KBM-7 (cell line): Measurements from ENCODE around the gene ZNF566.

Experiments
- DNase-seq: peaks from one replicate; pipeline ENCODE4 v3.0.0-alpha.2; 2015
- in situ Hi-C: fragments of 300-500 bp; cut with MboI; formaldehyde crosslinking; loops from 2 replicates; pipeline ENCODE4 v1.14.3; 2020; ENCODE audit warnings: low sequenced_read_pairs, low pct_unique_long_range_greater_than_20kb, mixed read lengths

Gene ZNF566

GRCh38 chr19:36456831-36457230 lies 32.5 kb downstream of the ZNF566 start:
- in situ Hi-C loops, result no loop called here
- DNase-seq, result no peak

- in situ Hi-C loops, result no loop called here
- no peak for DNase-seq
Measured at GRCh38 chr19:36449059-36449670, 40.2 kb downstream of the ZNF566 start.

- no peak for DNase-seq
- in situ Hi-C loops, result no loop called here
Measured at GRCh38 chr19:36441339-36441738, 48.0 kb downstream of the ZNF566 start.

- DNase-seq, result no peak
- in situ Hi-C loops, result no loop called here
Measured at GRCh38 chr19:36436531-36436930, 52.8 kb downstream of the ZNF566 start.

- in situ Hi-C loops, result no loop called here
- no peak for DNase-seq
Measured at GRCh38 chr19:36423925-36424324, 65.4 kb downstream of the ZNF566 start.

GRCh38 chr19:36421749-36422481 lies 67.4 kb downstream of the ZNF566 start:
- in situ Hi-C loops, result no loop called here
- no peak for DNase-seq

- DNase-seq, result no peak
- in situ Hi-C loops, result no loop called here
Measured at GRCh38 chr19:36420961-36421748, 68.2 kb downstream of the ZNF566 start.

- in situ Hi-C loops, result no loop called here
- DNase-seq, result no peak
Measured at GRCh38 chr19:36418287-36419001, 70.9 kb downstream of the ZNF566 start, which contains the start of gene ZFP82. Gene ZFP82, minus strand, starts transcription at chr19:36418644. Its CDS starts 8,855 bp downstream, at chr19:36409789.

GRCh38 chr19:36417752-36418286 lies 71.5 kb downstream of the ZNF566 start:
- in situ Hi-C loops, result no loop called here

GRCh38 chr19:36409841-36410240 lies 79.5 kb downstream of the ZNF566 start:
- DNase-seq, result no peak
- in situ Hi-C loops, result no loop called here

More at GRCh38 chr19:36417752-36418286, 71.5 kb downstream of the ZNF566 start:
- no peak for DNase-seq

- DNase-seq, result no peak
- in situ Hi-C loops, result no loop called here
Measured at GRCh38 chr19:36408101-36408500, 81.3 kb downstream of the ZNF566 start.

- no peak for DNase-seq
- in situ Hi-C loops, result no loop called here
Measured at GRCh38 chr19:36404498-36404897, 84.9 kb downstream of the ZNF566 start.

GRCh38 chr19:36401475-36401874 lies 87.9 kb downstream of the ZNF566 start:
- DNase-seq, result peak; percentile 30
- in situ Hi-C loops, result no loop called here

GRCh38 chr19:36398571-36398970 lies 90.8 kb downstream of the ZNF566 start:
- no peak for DNase-seq
- in situ Hi-C loops, result no loop called here
